SU-DHL-6 (cell line): ENCODE measurements around the gene PTPRC.

Source experiments
- H2AFZ ChIP-seq: fragments of 200-600 bp; sonication (generic); 2 replicates; pipeline ENCODE4 v1.6.1; 2014; ENCODE audit warnings: low read depth, mild to moderate bottlenecking, moderate library complexity, mixed read lengths, antibody characterized with exemption, low read length; ENCODE audit not compliant: severe bottlenecking
- H3F3A ChIP-seq: fragments of 200-600 bp; shearing (Covaris generic); 2 replicates; pipeline ENCODE4 v1.6.0; 2016; ENCODE audit warnings: antibody characterized with exemption, mild to moderate bottlenecking; ENCODE audit not compliant: insufficient read depth
- H3K27ac ChIP-seq: fragments of 200-600 bp; sonication (generic); 2 replicates; pipeline ENCODE4 v1.5.1; 2016; ENCODE audit warnings: low read depth, mild to moderate bottlenecking, low read length, moderate library complexity, mixed read lengths
- H3K27me3 ChIP-seq: fragments of 200-600 bp; sonication (generic), shearing (Covaris generic); 2 replicates; pipeline ENCODE4 v1.6.0; 2014; ENCODE audit warnings: mild to moderate bottlenecking, low read length
- H3K36me3 ChIP-seq: fragments of 200-600 bp; sonication (generic); 2 replicates; pipeline ENCODE4 v1.6.1; 2014; ENCODE audit warnings: mild to moderate bottlenecking, low read length, mixed read lengths
- H3K4me2 ChIP-seq: fragments of 300-600, 200-600 bp; shearing (Covaris generic), sonication (generic); 2 replicates; pipeline ENCODE4 v1.6.0; 2014; ENCODE audit warnings: low read length, low read depth, mild to moderate bottlenecking; ENCODE audit not compliant: poor library complexity, severe bottlenecking
- H3K4me3 ChIP-seq: fragments of 200-600 bp; sonication (generic); 2 replicates; pipeline ENCODE4 v1.5.1; 2014; ENCODE audit warnings: antibody characterized with exemption, low read length, mild to moderate bottlenecking, mixed read lengths; ENCODE audit not compliant: insufficient read depth, poor library complexity, severe bottlenecking
- H3K79me2 ChIP-seq: fragments of 200-600 bp; sonication (generic); 2 replicates; pipeline ENCODE4 v1.6.1; 2014; ENCODE audit warnings: mild to moderate bottlenecking, low read length, moderate library complexity; ENCODE audit not compliant: insufficient read depth
- H3K9ac ChIP-seq: fragments of 200-600 bp; sonication (generic); 2 replicates; pipeline ENCODE4 v1.7.0; 2014; ENCODE audit warnings: mild to moderate bottlenecking, low read length
- H3K9me2 ChIP-seq: fragments of 200-600 bp; sonication (generic); replicated peaks from 2 replicates; pipeline ENCODE4 v1.6.1; 2014; ENCODE audit warnings: low read length; ENCODE audit not compliant: insufficient read depth
- H3K9me3 ChIP-seq: fragments of 200-600 bp; sonication (generic); 2 replicates; pipeline ENCODE4 v1.6.1; 2014; ENCODE audit warnings: low read length, mixed read lengths; ENCODE audit not compliant: insufficient read depth
- H4K20me1 ChIP-seq: fragments of 200-600 bp; sonication (generic); 2 replicates; pipeline ENCODE4 v1.6.1; 2014; ENCODE audit warnings: low read depth, mild to moderate bottlenecking, antibody characterized with exemption, low read length, moderate library complexity, mixed read lengths
- EZH2phosphoT487 ChIP-seq: fragments of 200-600 bp; sonication (generic), shearing (Covaris generic); conservative IDR thresholded peaks from 2 replicates; pipeline ENCODE4 v1.6.1; 2018; ENCODE audit warnings: mild to moderate bottlenecking, antibody characterized with exemption, low read length, moderate library complexity, mixed read lengths
- TF ChIP-seq, protein P1 (sequence below): fragments of 200-600 bp; sonication (generic); IDR thresholded peaks from one replicate; pipeline ENCODE4 v1.5.1; 2017; ENCODE audit warnings: antibody characterized with exemption, mild to moderate bottlenecking, low read length, moderate library complexity; ENCODE audit not compliant: insufficient read depth, poor library complexity, severe bottlenecking

Gene PTPRC

DNA sequence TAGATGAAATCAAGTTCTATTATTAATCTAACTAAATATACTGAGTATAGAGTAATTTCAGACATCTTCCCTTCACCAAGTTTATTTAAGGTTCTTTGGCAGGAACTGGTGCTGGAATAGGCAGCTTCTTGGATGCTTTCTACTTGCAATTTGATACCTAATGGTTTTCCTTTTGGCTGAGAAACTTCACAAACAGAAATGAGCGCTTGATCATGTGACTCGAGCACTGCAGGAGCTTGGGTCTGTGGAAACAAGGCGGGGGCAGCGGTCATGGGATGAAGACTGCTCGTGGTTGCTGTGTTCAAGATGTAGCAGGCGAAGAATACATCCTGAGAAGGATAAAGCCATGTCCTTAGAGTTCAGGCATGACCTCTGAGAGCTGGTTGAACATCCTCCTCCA is 136.8 kb downstream of the PTPRC start:
- H3K4me3 ChIP-seq: no peak overlapping the region
- H3K27ac ChIP-seq: no peak overlapping the region
- no peak overlapping the region for H3K4me2 ChIP-seq

DNA sequence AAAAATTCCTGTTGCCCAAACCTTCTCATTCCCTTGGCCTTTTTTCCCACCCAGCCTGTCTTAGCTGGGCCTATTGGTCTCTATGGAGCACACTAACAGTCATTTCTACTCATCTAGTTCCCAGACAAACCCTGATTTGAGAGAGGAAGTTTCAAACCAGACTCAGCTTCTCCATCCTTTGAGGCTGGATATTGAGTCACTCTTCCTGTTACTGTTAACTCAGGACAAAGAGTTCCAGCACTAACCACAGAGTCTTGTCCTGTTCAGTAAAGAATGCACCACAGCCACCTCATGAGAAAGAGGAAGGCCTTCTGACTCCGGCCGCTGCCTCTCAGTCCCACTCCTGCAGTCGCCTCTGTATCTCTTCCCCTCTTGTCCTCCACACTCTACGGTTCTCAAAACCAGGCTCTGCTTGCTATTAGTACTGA is 137.8 kb downstream of the PTPRC start:
- no peaks in the 10 kb centered on the region for H3F3A ChIP-seq
- no peaks in the 10 kb centered on the region for H3K9me2 ChIP-seq
- H3K9ac ChIP-seq: no peak overlapping the region
- H4K20me1 ChIP-seq: no peaks in the 10 kb centered on the region
- H3K79me2 ChIP-seq: no peaks in the 10 kb centered on the region
- H2AFZ ChIP-seq: no peak overlapping the region
- H3K4me2 ChIP-seq: no peak overlapping the region
- no peak overlapping the region for H3K27ac ChIP-seq
- no peak for TF ChIP-seq EZH2phosphoT487
- TF ChIP-seq, protein P1, sequence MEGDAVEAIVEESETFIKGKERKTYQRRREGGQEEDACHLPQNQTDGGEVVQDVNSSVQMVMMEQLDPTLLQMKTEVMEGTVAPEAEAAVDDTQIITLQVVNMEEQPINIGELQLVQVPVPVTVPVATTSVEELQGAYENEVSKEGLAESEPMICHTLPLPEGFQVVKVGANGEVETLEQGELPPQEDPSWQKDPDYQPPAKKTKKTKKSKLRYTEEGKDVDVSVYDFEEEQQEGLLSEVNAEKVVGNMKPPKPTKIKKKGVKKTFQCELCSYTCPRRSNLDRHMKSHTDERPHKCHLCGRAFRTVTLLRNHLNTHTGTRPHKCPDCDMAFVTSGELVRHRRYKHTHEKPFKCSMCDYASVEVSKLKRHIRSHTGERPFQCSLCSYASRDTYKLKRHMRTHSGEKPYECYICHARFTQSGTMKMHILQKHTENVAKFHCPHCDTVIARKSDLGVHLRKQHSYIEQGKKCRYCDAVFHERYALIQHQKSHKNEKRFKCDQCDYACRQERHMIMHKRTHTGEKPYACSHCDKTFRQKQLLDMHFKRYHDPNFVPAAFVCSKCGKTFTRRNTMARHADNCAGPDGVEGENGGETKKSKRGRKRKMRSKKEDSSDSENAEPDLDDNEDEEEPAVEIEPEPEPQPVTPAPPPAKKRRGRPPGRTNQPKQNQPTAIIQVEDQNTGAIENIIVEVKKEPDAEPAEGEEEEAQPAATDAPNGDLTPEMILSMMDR: no peak
- H3K4me3 ChIP-seq: no peak overlapping the region
- no peaks in the 10 kb centered on the region for H3K9me3 ChIP-seq
- no peaks in the 10 kb centered on the region for H3K36me3 ChIP-seq
- no peaks in the 10 kb centered on the region for H3K27me3 ChIP-seq

More for the DNA sequence above, 136.8 kb downstream of the PTPRC start:
- no peaks in the 10 kb centered on the region for H4K20me1 ChIP-seq
- no peaks in the 10 kb centered on the region for H3F3A ChIP-seq
- TF ChIP-seq EZH2phosphoT487: no peak
- TF ChIP-seq, protein P1: no peak
- H3K9me2 ChIP-seq: no peaks in the 10 kb centered on the region
- no peak overlapping the region for H3K9ac ChIP-seq
- H3K27me3 ChIP-seq: no peaks in the 10 kb centered on the region
- H3K36me3 ChIP-seq: no peaks in the 10 kb centered on the region
- H3K9me3 ChIP-seq: no peaks in the 10 kb centered on the region
- no peaks in the 10 kb centered on the region for H3K79me2 ChIP-seq
- no peak overlapping the region for H2AFZ ChIP-seq

DNA sequence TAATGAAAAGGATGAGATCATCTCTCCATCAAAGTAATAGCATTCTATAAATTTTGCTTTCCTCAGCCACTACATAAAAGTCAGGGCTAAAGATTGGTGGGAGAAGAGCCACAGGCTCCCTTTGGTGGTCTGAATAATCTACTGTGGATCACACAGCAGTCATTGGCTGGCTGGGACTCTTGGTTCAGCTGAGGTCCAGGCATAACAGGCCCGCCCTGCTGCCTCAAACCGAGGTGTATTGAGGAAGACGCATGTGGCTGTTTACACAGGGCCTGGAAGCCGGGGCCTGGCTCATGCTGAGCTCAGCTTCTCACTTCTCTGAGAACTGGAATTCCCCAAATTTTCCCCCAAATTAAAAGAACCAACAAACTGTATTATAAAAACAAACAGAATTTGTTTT is 139.2 kb downstream of the PTPRC start:
- Histone ChIP-seq H4K20me1 (no peaks in the 10 kb centered on the region), H3K9me2 (no peaks in the 10 kb centered on the region), H3K36me3 (no peaks in the 10 kb centered on the region), H3K79me2 (no peaks in the 10 kb centered on the region), H3K4me3 (no peak overlapping the region), H3F3A (no peaks in the 10 kb centered on the region), H3K4me2 (no peak overlapping the region), H3K27ac (no peak overlapping the region), H3K9ac (no peak overlapping the region), H3K27me3 (no peaks in the 10 kb centered on the region), H2AFZ (no peak overlapping the region), H3K9me3 (no peaks in the 10 kb centered on the region)
- TF ChIP-seq, protein P1: no peak
- no peak for TF ChIP-seq EZH2phosphoT487

DNA sequence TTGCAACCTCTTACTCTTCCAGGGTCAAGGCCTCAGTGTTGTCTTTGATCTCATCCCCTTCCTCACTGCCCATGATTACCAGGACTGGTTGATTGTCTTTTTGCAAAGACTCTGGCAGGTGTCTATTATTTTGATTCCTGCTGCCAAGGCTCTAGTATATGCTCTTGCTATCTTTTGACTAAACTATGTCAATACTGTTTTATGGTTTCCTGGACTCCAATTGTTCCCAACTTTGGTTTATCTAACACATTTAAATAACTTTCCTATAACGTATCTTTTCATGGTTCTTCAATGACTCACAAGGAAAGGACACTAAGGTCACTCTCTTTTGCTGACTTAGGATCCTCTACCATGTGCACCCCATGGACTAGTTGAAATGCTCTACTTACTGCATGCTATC is 141.5 kb downstream of the PTPRC start:
- Histone ChIP-seq H3K4me2 (no peak overlapping the region), H3F3A (no peaks in the 10 kb centered on the region), H3K27me3 (no peaks in the 10 kb centered on the region), H3K9me3 (no peaks in the 10 kb centered on the region), H2AFZ (no peak overlapping the region), H3K27ac (no peak overlapping the region), H3K9me2 (no peaks in the 10 kb centered on the region), H3K36me3 (no peaks in the 10 kb centered on the region), H3K4me3 (no peak overlapping the region), H4K20me1 (no peaks in the 10 kb centered on the region), H3K79me2 (no peaks in the 10 kb centered on the region), H3K9ac (no peak overlapping the region)
- TF ChIP-seq, protein P1: no peak
- TF ChIP-seq EZH2phosphoT487: no peak
